B cell (primary cell): Measurements from ENCODE around the gene SLIT3. TPM values are rescaled to one million over a fixed set of nuclear protein-coding genes. Genes with fewer than 3 reads are reported as not detected.

Experiments used
- ATAC-seq: fragments of 200-7000 bp; cut with Tn5 transposase; one replicate; pipeline ENCODE4 v1.10.0; 2021; ENCODE audit warnings: low read depth, mild to moderate bottlenecking, moderate number of reproducible peaks, moderate library complexity
- CTCF ChIA-PET: fragments of 350-600 bp; sonication (Branson Sonifier 250); formaldehyde crosslinking; loops from one replicate; lab custom pipeline; 2021; ENCODE audit warnings: antibody characterized with exemption, inconsistent platforms; lab: Charles Lee
- POLR2A ChIA-PET: fragments of 350-600 bp; sonication (Branson Sonifier 250); formaldehyde crosslinking; loops from one replicate; lab custom pipeline; 2021; ENCODE audit warnings: antibody characterized with exemption; lab: Charles Lee
- DNase-seq: peaks from one replicate; pipeline ENCODE4 v3.0.0; 2013
- H2AFZ ChIP-seq: 2 replicates; pipeline ENCODE4 v1.6.1; 2012; ENCODE audit warnings: mild to moderate bottlenecking, low read depth, low read length; ENCODE audit not compliant: insufficient read depth, poor library complexity, severe bottlenecking
- H3K27ac ChIP-seq, 2 donors: 1 replicate in 1 of 2; 2 replicates in 1 of 2; pipeline ENCODE4 v1.5.1; 2012 to 2013; ENCODE audit warnings: low read length in 2 of 2, mild to moderate bottlenecking in 2 of 2, moderate library complexity in 1 of 2
- H3K27me3 ChIP-seq, 4 experiments: fragments of 200-600 bp in 1 of 4; sonication (generic) in 1 of 4; replicated peaks in 1 of 4; 1 replicate in 2 of 4; 2 replicates in 2 of 4; pipeline versions ENCODE4 v1.6.1 to v1.7.0; 2013 to 2016; ENCODE audit warnings: low read length in 3 of 4, mild to moderate bottlenecking in 2 of 4, mixed read lengths in 1 of 4, moderate library complexity in 1 of 4; ENCODE audit not compliant: insufficient read depth in 4 of 4, control insufficient read depth in 3 of 4; ENCODE audit errors: control extremely low read depth in 1 of 4
- H3K36me3 ChIP-seq, 2 experiments: replicated peaks in 1 of 2; 1 replicate in 1 of 2; 2 replicates in 1 of 2; pipeline versions ENCODE4 v1.6.1 to v1.7.1; 2013; ENCODE audit warnings: low read length in 1 of 2; ENCODE audit not compliant: insufficient read depth in 2 of 2, control insufficient read depth in 1 of 2; ENCODE audit errors: control extremely low read depth in 1 of 2, extremely low read depth in 1 of 2
- H3K4me1 ChIP-seq, 2 donors: fragments of 200-600 bp in 1 of 2; sonication (generic) in 1 of 2; 1 replicate in 1 of 2; 2 replicates in 1 of 2; pipeline versions ENCODE4 v1.5.1 to v1.6.1; 2013 to 2017; ENCODE audit warnings: low read length in 2 of 2; ENCODE audit not compliant: control insufficient read depth in 2 of 2, insufficient read depth in 2 of 2
- H3K4me2 ChIP-seq: replicated peaks from 2 replicates; pipeline ENCODE3; 2012; ENCODE audit warnings: mild to moderate bottlenecking, low read depth, low read length; ENCODE audit not compliant: poor library complexity, severe bottlenecking
- H3K4me3 ChIP-seq, 5 experiments: fragments of 200-600 bp in 1 of 5; sonication (generic) in 1 of 5; 1 replicate in 3 of 5; 2 replicates in 2 of 5; pipeline versions ENCODE4 v1.5.1 to v1.7.0; 2011 to 2016; ENCODE audit warnings: low read length in 4 of 5, mild to moderate bottlenecking in 4 of 5, low read depth in 2 of 5, control low read depth in 1 of 5, moderate library complexity in 1 of 5; ENCODE audit not compliant: insufficient read depth in 1 of 5; ENCODE audit errors: control extremely low read depth in 1 of 5, extremely low read depth in 1 of 5
- H3K79me2 ChIP-seq: fragments of 200-600 bp; sonication (generic); one replicate; pipeline ENCODE4 v1.6.0; 2016; ENCODE audit warnings: low read length; ENCODE audit not compliant: control insufficient read depth, insufficient read depth
- H3K9ac ChIP-seq: fragments of 200-600 bp; sonication (generic); 2 replicates; pipeline ENCODE4 v1.6.1; 2017; ENCODE audit warnings: mild to moderate bottlenecking, low read length, moderate library complexity
- H3K9me3 ChIP-seq, 3 donors: one replicate each; pipeline versions ENCODE4 v1.6.1 to v1.7.1; 2013; ENCODE audit warnings: low read length in 2 of 3; ENCODE audit not compliant: control insufficient read depth in 2 of 3, insufficient read depth in 1 of 3; ENCODE audit errors: control extremely low read depth in 1 of 3
- H4K20me1 ChIP-seq: 2 replicates; pipeline ENCODE4 v1.6.0; 2012; ENCODE audit warnings: mild to moderate bottlenecking, low read length; ENCODE audit not compliant: insufficient read depth, control insufficient read depth, poor library complexity, severe bottlenecking
- H3K27ac Mint-ChIP-seq: one replicate; pipeline ENCODE4 v1.8.0; 2021; ENCODE audit warnings: mixed read lengths
- H3K27me3 Mint-ChIP-seq: one replicate; pipeline ENCODE4 v1.8.0; 2021; ENCODE audit warnings: mixed read lengths
- H3K4me1 Mint-ChIP-seq: one replicate; pipeline ENCODE4 v1.8.0; 2021; ENCODE audit warnings: mixed read lengths
- H3K4me3 Mint-ChIP-seq: one replicate; pipeline ENCODE4 v1.8.0; 2021; ENCODE audit warnings: mixed read lengths
- H3K9me3 Mint-ChIP-seq: one replicate; pipeline ENCODE4 v1.8.0; 2022; ENCODE audit warnings: mixed read lengths; ENCODE audit not compliant: insufficient read depth
- EZH2 ChIP-seq: IDR thresholded peaks from 2 replicates; pipeline ENCODE4 v1.6.1; 2012; ENCODE audit warnings: borderline replicate concordance, low read depth, mild to moderate bottlenecking, moderate library complexity, low read length; ENCODE audit not compliant: insufficient read depth, poor library complexity, severe bottlenecking
- WGBS: methylation state at CpG from one replicate; pipeline ENCODE4 v1.1.5; 2013; ENCODE audit warnings: missing lambda C conversion rate; ENCODE audit not compliant: insufficient coverage; 5-methylcytosine and 5-hydroxymethylcytosine counted together
- intact Hi-C: fragments of 100-400 bp; cut with micrococcal nuclease; formaldehyde crosslinking; loops from one replicate; pipeline ENCODE4 v1.10.0; 2022
- polyA plus RNA-seq: library from polyadenylated mRNA; depleted of rRNA; stranded (reverse); fragments of >200 nt; gene quantifications from 2 replicates; pipeline ENCODE4 v1.2.3, GENCODE V29; 2012
- total RNA-seq, 2 donors: library from RNA; stranded (reverse); fragments of 120-200 nt in 1 of 2; gene quantifications; 1 replicate in 1 of 2; 2 replicates in 1 of 2; pipeline versions ENCODE4 v1.2.3 to v1.2.4, GENCODE V29; 2013 to 2022
- TF ChIP-seq, protein P1 (sequence below): fragments of 200-600 bp; IDR thresholded peaks from one replicate; pipeline ENCODE4 v1.8.0; 2022; ENCODE audit warnings: antibody characterized with exemption, mild to moderate bottlenecking

SLIT3 gene
- total and polyA plus RNA-seq, 2 donors (not counting 1 experiment from before 2014, with no cell fraction given), result not detected

DNA sequence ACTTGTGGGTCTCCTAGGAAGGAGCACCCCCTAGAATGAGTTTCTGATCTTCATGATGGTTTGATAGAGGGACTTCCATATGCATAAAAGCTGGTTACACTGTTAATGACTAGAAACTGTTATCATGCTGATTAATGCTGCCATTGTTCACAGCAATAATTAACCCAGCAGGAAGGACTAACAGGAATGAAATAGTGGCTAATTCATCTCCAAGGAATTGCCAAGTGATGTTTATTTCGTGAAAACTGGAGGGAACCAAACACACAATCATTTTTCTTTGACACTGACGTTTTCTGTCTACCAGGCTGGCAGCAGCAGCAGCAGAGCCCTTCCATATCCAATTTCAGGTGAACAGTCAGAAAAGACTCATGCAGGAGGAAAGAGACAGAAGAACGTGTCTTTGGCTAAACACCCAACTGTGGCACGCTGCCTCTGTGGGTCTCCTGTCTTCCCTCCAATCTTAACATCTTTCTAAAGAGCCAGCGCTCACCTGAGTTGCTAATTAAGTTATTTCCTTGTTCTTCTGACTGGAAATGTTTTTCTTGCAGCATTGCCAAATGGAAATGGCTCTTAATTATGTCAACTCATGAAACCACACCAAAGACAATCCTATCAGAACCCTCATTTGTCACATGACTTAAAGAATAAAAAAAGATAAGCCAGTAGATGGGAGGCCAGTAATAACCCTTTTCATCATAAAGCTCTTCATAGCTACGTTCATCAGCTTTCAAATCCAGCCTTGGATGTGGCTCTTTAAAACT lies 181.5 kb downstream of the SLIT3 start:
- H3K27me3 Mint-ChIP-seq, result no peaks in the 10 kb centered on the region
- WGBS, result 79% methylated on average over 3 of the region's 6 CpGs

DNA sequence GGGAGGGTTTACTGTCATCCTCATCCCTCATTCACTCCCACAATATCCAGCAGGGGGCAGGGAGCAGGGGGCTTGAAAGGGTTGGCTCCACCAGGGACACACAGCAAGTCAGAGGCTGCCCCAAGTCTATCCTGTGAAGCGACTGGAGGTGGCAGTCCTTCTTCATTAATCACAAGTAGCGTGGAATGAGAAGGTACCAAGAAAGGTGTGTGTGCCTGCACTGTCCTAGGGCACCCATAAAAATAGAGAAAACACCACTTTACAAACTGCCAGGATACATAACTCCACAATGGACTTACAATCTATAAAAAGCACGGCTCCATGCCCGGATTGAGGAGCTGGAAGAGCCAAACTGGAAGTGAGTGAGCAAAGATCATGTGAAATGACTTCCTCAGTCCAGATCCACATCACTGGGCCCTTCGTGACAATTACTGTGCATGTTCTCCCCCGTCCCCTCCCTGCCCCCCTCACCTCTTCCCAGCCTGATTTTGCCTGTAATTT lies 183.9 kb downstream of the SLIT3 start:
- no peak overlapping the region for H3K27ac ChIP-seq
- ChIA-PET CTCF (no interaction called here), POLR2A (no interaction called here)
- H3K9me3 Mint-ChIP-seq, result no peaks in the 10 kb centered on the region
- no peak for DNase-seq
- no peaks in the 10 kb centered on the region for H3K79me2 ChIP-seq
- H3K4me2 ChIP-seq, result no peak overlapping the region
- no peaks in the 10 kb centered on the region for H4K20me1 ChIP-seq
- H3K4me3 Mint-ChIP-seq, result no peak overlapping the region
- no peaks in the 10 kb centered on the region for H3K36me3 ChIP-seq
- no peaks in the 10 kb centered on the region for H3K27me3 Mint-ChIP-seq
- no peak overlapping the region for H3K27ac Mint-ChIP-seq
- no peak for TF ChIP-seq EZH2
- TF ChIP-seq, protein P1, sequence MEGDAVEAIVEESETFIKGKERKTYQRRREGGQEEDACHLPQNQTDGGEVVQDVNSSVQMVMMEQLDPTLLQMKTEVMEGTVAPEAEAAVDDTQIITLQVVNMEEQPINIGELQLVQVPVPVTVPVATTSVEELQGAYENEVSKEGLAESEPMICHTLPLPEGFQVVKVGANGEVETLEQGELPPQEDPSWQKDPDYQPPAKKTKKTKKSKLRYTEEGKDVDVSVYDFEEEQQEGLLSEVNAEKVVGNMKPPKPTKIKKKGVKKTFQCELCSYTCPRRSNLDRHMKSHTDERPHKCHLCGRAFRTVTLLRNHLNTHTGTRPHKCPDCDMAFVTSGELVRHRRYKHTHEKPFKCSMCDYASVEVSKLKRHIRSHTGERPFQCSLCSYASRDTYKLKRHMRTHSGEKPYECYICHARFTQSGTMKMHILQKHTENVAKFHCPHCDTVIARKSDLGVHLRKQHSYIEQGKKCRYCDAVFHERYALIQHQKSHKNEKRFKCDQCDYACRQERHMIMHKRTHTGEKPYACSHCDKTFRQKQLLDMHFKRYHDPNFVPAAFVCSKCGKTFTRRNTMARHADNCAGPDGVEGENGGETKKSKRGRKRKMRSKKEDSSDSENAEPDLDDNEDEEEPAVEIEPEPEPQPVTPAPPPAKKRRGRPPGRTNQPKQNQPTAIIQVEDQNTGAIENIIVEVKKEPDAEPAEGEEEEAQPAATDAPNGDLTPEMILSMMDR, result no peak
- H3K4me1 Mint-ChIP-seq, result no peaks in the 10 kb centered on the region
- H3K27me3 ChIP-seq, result no peaks in the 10 kb centered on the region
- H3K9me3 ChIP-seq, result no peaks in the 10 kb centered on the region
- ATAC-seq, result no peak
- H3K4me3 ChIP-seq, result no peak overlapping the region
- no peaks in the 10 kb centered on the region for H3K4me1 ChIP-seq
- no peak overlapping the region for H3K9ac ChIP-seq
- WGBS, result 100% methylated on average over 1 of the region's 6 CpGs
- no peak overlapping the region for H2AFZ ChIP-seq
- intact Hi-C loops, result no loop called here

More for the DNA sequence above, 181.5 kb downstream of the SLIT3 start:
- TF ChIP-seq, protein P1, result no peak
- TF ChIP-seq EZH2, result no peak
- Histone ChIP-seq H3K27me3 (no peaks in the 10 kb centered on the region), H3K36me3 (no peaks in the 10 kb centered on the region), H3K4me2 (no peak overlapping the region), H3K4me3 (no peak overlapping the region), H3K79me2 (no peaks in the 10 kb centered on the region), H3K4me1 (no peaks in the 10 kb centered on the region), H3K9me3 (no peaks in the 10 kb centered on the region), H3K9ac (no peak overlapping the region), H2AFZ (no peak overlapping the region), H3K27ac (no peak overlapping the region), H4K20me1 (no peaks in the 10 kb centered on the region)
- no peak for DNase-seq
- no peaks in the 10 kb centered on the region for H3K9me3 Mint-ChIP-seq
- no peak overlapping the region for H3K27ac Mint-ChIP-seq
- intact Hi-C loops, result no loop called here
- ChIA-PET POLR2A (no interaction called here), CTCF (no interaction called here)
- no peak overlapping the region for H3K4me3 Mint-ChIP-seq
- no peak for ATAC-seq
- H3K4me1 Mint-ChIP-seq, result no peaks in the 10 kb centered on the region
